Suprapubic skin (tissue), 3 donors: ENCODE results near the gene PMEL.
"Not testable (repeated sequence)": the region's sequence is repeated elsewhere in the genome, so short reads cannot be mapped to it uniquely, and the experiment has no call there.

Experiments
- CTCF ChIP-seq, 2 donors: fragments of 200-600 bp in 1 of 2; fragments of 450-650 bp in 1 of 2; sonication (generic) in 1 of 2; IDR thresholded peaks; one replicate each; pipeline ENCODE4 v1.5.1; 2016 to 2019; ENCODE audit warnings: antibody characterized with exemption in 2 of 2, mild to moderate bottlenecking in 1 of 2, moderate library complexity in 1 of 2
- POLR2A ChIP-seq, 2 donors: fragments of 450-650 bp; IDR thresholded peaks; one replicate each; pipeline ENCODE4 v1.6.1; 2017; ENCODE audit warnings: antibody characterized with exemption in 2 of 2, mild to moderate bottlenecking in 2 of 2, moderate library complexity in 2 of 2

DNA sequence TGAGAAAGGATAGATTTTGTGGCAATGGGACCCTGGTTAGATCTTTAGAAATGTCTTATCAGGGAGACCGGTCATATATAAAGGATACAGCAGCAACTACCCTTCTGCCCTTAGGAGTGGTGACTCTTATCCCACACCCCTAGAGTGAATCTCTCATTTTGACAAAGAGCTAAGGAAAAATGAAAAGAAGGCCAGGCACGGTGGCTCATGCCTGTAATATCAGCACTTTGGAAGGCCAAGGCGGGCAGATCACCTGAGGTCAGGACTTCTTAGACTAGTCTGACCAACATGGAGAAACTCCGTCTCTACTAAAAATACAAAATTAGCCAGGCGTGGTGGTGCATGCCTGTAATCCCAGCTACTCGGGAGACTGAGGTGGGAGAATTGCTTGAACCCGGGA, 20.1 kb upstream of the PMEL start:
- TF ChIP-seq CTCF, POLR2A (IDR thresholded peaks at IDR 0.05): not testable (repeated sequence)
